Dermis microvascular lymphatic vessel endothelial cell (primary cell): ENCODE measurements around the gene ZNF514. TPM values are rescaled to one million over a fixed set of nuclear protein-coding genes. Genes with fewer than 3 reads are reported as not detected.
A peak's percentile ranks its signal among the peaks of the same experiment; 100 is the strongest.
"Not testable (repeated sequence)": the region's sequence is repeated elsewhere in the genome, so short reads cannot be mapped to it uniquely, and the experiment has no call there.

Experiments
- DNase-seq, 2 donors: peaks; one replicate each; pipeline versions ENCODE4 v3.0.0 to v3.0.0-alpha.2; 2010; ENCODE audit warnings: low read depth in 2 of 2
- total RNA-seq: library from RNA; depleted of rRNA; stranded (reverse); fragments of >200 nt; gene quantifications from 2 replicates; pipeline ENCODE4 v1.2.1, GENCODE V29; 2014

The ZNF514 gene
- total RNA-seq, 1 donor from 2014 or later: 6.3 TPM

GRCh38 chr2:95138702-95139101 lies 20.9 kb downstream of the ZNF514 start:
- no peak for DNase-seq

GRCh38 chr2:95122197-95122551 lies 37.5 kb downstream of the ZNF514 start:
- no peak for DNase-seq

GRCh38 chr2:95121407-95122196 lies 38.0 kb downstream of the ZNF514 start, which contains the start of gene MRPS5:
MRPS5 (minus strand) TSS chr2:95121808; CDS start chr2:95121791, 17 bp downstream.
- peak; percentile 24 to 72 for DNase-seq

GRCh38 chr2:95121093-95121406 lies 38.6 kb downstream of the ZNF514 start:
- peak in 1 of 2 donors; percentile 9 for DNase-seq

- peak; percentile 59 to 73 for DNase-seq
These were observed 44.2 kb downstream of the ZNF514 start for GRCh38 chr2:95115418-95115817.

- no peak for DNase-seq
These were observed 46.2 kb downstream of the ZNF514 start for GRCh38 chr2:95113464-95113863.

GRCh38 chr2:95110395-95110794 lies 49.3 kb downstream of the ZNF514 start:
- DNase-seq: no peak

- DNase-seq: no peak
These were observed 50.4 kb downstream of the ZNF514 start for GRCh38 chr2:95109260-95109659.

GRCh38 chr2:95106081-95106480 lies 53.6 kb downstream of the ZNF514 start:
- DNase-seq: no peak

GRCh38 chr2:95104606-95105005 lies 55.0 kb downstream of the ZNF514 start:
- no peak for DNase-seq

- DNase-seq: no peak
These were observed 59.7 kb downstream of the ZNF514 start for GRCh38 chr2:95099910-95100309.

- DNase-seq: not testable (repeated sequence)
These were observed 61.4 kb downstream of the ZNF514 start for GRCh38 chr2:95098273-95098672.

Other genes starting within 250 kb of the ZNF514 start
- gene MAL, start 134.1 kb downstream of the ZNF514 start, total RNA-seq: not detected in 2 replicates
- 35.4 and 36.3 TPM in 2 replicates for gene MRPS5, start 38.0 kb downstream of the ZNF514 start, total RNA-seq
- gene ZNF2, start 6.0 kb upstream of the ZNF514 start, total RNA-seq: 5.3 and 8.1 TPM in 2 replicates
- 3.6 and 4.9 TPM in 2 replicates for gene ZNF892, start 47.7 kb upstream of the ZNF514 start, total RNA-seq
- gene PROM2, start 114.6 kb upstream of the ZNF514 start, total RNA-seq: under 0.01 and 0.13 TPM in 2 replicates
- gene KCNIP3, start 137.5 kb upstream of the ZNF514 start, total RNA-seq: 0.13 TPM in 2 replicates
- gene FAHD2A, start 242.9 kb upstream of the ZNF514 start, total RNA-seq: 26.4 and 27.3 TPM in 2 replicates